Astrocyte (in vitro differentiated cells and primary cell): Measurements from ENCODE around the gene CDKN1C.

Source experiments
- EZH2 ChIP-seq: IDR thresholded peaks from 2 replicates; pipeline ENCODE4 v1.6.1; 2012; ENCODE audit warnings: mild to moderate bottlenecking, low read length, inconsistent platforms; ENCODE audit not compliant: insufficient read depth
- TF ChIP-seq, protein P1 (sequence below): IDR thresholded peaks from 2 replicates; pipeline ENCODE4 v1.5.1; 2011; ENCODE audit warnings: low read depth, mild to moderate bottlenecking, inconsistent platforms, low read length, moderate library complexity; ENCODE audit not compliant: insufficient read depth

DNA sequence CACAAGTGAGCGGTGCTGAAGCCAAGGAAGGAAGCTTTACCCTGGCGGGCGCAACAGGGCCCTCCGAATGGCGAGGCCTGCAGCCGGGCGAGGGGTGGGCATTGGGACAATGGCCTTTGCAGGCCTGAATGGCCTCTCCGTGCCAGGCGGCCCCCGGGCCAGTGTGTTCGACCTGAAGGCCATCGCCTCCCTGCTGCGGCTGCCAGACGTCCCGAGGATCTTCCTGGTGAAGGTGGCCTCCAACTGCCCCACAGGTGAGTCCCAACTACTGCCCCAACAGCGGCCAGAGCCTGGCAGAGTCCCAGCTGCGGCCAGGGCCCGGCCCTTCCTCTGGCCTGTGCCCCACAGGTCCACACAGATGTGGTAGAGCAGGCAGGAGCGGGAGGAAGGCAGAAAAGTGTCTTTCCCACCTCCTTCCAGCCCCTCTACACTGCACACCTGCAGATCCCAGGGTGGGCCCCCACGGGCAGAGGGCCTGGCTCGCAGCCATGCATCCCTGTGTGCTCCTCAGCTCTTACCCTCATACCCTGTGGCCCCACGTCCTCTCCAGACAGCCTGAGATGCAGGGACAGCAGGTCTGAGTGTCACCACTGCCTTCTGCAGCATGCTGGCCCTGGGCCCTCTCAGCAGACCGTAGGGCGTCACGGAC lies 32.4 kb upstream of the CDKN1C start:
- TF ChIP-seq, protein P1, sequence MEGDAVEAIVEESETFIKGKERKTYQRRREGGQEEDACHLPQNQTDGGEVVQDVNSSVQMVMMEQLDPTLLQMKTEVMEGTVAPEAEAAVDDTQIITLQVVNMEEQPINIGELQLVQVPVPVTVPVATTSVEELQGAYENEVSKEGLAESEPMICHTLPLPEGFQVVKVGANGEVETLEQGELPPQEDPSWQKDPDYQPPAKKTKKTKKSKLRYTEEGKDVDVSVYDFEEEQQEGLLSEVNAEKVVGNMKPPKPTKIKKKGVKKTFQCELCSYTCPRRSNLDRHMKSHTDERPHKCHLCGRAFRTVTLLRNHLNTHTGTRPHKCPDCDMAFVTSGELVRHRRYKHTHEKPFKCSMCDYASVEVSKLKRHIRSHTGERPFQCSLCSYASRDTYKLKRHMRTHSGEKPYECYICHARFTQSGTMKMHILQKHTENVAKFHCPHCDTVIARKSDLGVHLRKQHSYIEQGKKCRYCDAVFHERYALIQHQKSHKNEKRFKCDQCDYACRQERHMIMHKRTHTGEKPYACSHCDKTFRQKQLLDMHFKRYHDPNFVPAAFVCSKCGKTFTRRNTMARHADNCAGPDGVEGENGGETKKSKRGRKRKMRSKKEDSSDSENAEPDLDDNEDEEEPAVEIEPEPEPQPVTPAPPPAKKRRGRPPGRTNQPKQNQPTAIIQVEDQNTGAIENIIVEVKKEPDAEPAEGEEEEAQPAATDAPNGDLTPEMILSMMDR = no peak
- no peak for TF ChIP-seq EZH2
